Stimulated activated CD8-positive, alpha-beta memory T cell treated with anti-CD3 and anti-CD28 coated beads, Interleukin-2, amount 100 ng/mL, for 48 hours (primary cell): ENCODE data around the gene LKAAEAR1.
"Not testable (repeated sequence)": the region's sequence is repeated elsewhere in the genome, so short reads cannot be mapped to it uniquely, and the experiment has no call there.

Source experiments
- DNase-seq, 2 donors: peaks; one replicate each; pipeline ENCODE4 v3.0.0-alpha.2; 2020; ENCODE audit warnings: low read depth in 2 of 2

LKAAEAR1 gene

GRCh38 chr20:64098471-64099013, 14.3 kb upstream of the LKAAEAR1 start:
- DNase-seq: no peak

DNA sequence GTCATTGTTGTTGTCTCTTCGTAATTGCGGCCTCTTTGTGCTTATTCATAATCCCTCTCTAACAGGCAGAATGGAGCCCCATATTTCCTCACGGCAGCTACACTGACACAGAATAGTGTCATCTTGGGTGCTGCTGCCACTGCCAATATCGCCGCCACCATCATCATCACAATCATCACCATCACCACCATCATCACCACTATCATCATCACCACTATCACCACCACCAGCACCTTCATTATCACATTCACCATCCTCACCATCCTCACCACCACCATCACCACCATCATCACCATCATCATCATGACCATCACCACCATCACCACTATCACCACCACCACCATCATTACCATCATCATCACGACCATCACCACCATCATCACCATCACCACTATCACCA, 12.3 kb upstream of the LKAAEAR1 start:
- DNase-seq: no peak

DNA sequence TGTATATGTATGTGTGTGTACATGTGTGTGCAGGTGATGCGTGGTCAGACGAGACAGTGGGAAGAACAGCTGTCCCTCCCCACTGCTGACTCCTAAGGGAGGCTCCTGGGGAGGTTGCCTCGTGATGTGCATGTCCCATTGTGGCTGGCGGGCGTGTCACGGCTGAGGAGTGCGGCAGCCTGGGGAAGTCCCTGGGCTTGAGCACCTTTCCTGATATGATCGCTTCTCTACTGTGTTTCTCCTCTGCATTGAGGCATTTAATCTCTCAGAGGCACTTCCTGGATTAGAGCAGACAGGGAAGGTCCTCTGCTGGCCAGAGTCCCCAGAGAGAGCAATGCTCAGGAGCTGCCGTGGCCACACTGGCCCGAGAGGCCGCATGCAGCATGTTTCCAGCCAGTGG, 11.7 kb upstream of the LKAAEAR1 start:
- no peak for DNase-seq

DNA sequence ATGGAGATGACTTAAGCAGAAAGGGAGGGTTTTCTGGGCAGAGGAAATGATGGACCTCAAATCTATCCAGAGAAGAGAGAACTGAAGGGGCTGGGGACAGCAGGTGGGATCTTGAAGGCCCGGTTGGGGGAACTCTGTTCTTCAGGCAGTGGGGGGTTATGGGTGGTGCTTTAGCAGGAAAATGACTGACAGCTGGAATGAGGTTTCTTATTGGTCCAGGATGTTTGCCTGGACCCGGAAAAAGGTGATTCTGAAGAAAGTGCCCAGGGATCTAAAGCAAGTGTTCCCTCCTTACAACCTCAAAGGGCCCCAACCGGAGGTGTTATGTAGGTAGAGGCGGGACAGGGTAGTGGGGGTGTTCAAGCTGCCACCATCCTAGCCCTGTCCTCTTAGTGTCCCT, 11.3 kb upstream of the LKAAEAR1 start:
- no peak for DNase-seq

DNA sequence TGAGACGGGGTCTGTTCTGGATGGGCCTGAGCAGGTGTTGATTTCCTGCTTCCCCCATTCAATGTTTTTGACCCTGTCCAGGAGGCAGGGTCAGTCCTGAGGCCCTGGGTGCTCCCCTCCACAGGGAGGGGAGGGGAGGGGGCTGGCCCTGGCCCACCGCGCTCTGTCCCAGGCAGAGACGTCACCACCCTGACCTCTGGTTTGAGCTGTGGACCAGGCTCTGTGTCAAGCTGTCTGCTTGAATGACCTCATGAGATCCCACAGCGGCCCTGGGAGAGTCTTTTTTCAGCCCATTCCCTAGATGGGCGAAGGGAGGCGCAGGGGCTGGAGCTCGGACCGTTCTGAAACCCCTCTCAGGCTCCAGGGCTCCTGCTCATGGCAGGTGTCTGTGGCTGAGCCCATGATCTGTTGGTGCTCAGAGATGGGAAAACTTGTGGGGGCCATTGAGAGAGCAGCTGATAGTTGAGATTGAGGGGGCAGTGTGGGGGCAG, 8.9 kb upstream of the LKAAEAR1 start:
- DNase-seq: no peak

- DNase-seq: no peak
Observed at GRCh38 chr20:64092258-64093012, 8.2 kb upstream of the LKAAEAR1 start.

GRCh38 chr20:64091770-64092169, 7.6 kb upstream of the LKAAEAR1 start:
- no peak for DNase-seq

DNA sequence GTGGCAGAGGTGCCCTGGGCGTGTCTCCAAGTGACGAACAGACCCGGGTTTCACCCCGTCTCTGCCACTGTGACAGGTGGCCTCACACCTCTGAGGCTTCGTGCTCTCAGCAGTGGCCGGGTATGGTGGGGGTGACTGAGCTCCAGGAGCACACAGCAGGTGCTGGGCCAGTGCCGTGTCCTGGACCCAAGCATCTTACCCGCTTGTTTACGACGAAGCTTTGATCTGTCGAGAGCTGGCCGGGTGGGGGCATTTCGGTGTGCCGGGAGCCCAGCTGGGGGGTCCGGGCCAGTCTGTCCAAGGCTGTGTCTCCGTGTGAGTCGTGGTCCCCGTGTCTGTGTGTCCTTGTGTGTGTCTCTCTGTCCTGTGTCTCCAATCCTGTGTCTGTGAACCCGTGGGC, 7.1 kb upstream of the LKAAEAR1 start:
- DNase-seq: no peak

GRCh38 chr20:64090165-64090564, 6.0 kb upstream of the LKAAEAR1 start:
- no peak for DNase-seq

DNA sequence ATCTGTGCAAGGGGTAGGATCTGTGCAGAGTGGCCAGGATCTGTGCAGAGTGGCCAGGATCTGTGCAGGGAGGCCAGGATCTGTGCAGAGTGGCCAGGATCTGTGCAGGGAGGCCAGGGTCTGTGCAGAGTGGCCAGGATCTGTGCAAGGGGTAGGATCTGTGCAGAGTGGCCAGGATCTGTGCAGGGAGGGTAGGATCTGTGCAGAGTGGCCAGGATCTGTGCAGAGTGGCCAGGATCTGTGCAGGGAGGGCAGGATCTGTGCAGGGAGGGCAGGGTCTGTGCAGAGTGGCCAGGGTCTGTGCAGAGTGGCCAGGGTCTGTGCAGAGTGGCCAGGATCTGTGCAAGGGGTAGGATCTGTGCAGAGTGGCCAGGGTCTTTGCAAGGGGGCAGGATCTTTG, 4.4 kb upstream of the LKAAEAR1 start:
- not testable (repeated sequence) for DNase-seq

- not testable (repeated sequence) for DNase-seq
Observed at GRCh38 chr20:64087226-64087825, 3.1 kb upstream of the LKAAEAR1 start.

GRCh38 chr20:64086801-64087200, 2.6 kb upstream of the LKAAEAR1 start:
- DNase-seq: no peak

DNA sequence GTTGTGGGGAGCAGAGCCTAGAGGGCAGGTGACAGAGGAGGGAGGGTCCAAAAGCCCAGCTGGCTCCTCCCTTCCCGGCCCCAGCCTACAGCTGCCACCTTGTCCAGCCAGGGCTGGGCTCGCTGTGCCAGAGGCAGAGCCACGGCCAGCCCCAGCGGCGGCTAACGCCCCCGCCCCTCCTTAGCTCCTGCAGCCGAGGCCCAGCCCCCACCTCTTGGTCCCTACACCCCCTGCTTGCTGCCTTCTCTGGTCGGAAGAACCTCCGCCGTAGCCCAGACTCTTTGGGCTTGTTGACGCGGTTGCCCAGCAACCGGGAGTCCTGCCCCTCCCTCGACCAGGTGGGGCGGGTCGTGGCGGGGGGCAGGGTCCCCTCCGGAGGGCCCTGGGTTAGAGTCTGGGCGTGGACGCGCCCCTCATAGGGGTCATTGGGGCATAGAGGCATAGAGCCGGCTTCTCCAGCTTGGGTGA, 521 bp upstream of the LKAAEAR1 start:
- DNase-seq: no peak

GRCh38 chr20:64083378-64083803, 807 bp downstream of the LKAAEAR1 start:
- DNase-seq: peak; percentile 71 to 75

- no peak for DNase-seq
Observed at GRCh38 chr20:64082820-64083377, 1.3 kb downstream of the LKAAEAR1 start.

DNA sequence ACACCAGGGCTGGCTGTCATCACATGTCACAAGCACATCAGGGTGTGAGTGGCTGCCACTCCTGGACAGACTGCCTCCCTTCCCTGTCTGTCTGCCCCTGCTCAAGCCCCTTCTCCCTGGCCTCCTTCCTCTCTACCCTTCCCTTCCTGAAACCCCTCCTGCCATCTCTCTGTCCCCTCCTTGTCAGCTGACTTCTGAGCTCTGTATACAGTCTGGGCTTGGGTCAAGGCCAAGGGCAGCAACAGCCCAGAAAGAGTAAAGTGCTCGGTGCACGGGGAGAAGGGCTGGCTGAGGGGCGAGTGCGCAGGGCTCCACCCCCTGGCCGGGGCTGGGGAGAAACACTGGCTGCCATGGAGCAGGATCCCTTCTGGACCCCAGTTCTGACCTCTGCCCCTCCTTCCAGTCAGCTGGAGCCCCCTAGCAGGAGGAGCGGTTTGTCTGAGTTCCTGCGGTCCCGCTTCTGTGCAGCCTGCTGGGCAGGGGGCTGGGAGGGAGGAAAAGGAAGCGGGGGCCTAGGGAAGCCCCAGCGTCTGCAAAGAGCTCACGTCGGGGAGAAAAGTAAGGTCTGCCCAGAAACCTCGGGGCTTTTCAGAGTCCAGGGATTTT, 2.0 kb downstream of the LKAAEAR1 start:
- DNase-seq: no peak

DNA sequence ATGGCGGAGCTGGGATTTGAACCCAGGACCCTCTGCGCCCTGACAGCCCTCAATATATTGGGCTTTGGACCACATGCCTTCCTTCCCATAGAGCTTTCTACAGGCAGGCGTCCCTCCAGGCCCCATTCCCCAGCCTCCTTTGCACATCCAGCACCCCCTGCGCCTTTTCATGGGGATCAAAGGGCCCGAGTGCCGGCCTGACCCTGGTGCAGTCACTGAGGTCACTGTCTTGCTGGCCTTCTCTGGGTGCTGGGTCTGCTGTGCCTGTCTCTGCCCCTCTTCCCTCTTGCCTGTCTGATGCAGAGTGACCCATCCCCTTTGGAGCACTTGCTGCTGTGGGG, 2.6 kb downstream of the LKAAEAR1 start:
- DNase-seq: no peak

DNA sequence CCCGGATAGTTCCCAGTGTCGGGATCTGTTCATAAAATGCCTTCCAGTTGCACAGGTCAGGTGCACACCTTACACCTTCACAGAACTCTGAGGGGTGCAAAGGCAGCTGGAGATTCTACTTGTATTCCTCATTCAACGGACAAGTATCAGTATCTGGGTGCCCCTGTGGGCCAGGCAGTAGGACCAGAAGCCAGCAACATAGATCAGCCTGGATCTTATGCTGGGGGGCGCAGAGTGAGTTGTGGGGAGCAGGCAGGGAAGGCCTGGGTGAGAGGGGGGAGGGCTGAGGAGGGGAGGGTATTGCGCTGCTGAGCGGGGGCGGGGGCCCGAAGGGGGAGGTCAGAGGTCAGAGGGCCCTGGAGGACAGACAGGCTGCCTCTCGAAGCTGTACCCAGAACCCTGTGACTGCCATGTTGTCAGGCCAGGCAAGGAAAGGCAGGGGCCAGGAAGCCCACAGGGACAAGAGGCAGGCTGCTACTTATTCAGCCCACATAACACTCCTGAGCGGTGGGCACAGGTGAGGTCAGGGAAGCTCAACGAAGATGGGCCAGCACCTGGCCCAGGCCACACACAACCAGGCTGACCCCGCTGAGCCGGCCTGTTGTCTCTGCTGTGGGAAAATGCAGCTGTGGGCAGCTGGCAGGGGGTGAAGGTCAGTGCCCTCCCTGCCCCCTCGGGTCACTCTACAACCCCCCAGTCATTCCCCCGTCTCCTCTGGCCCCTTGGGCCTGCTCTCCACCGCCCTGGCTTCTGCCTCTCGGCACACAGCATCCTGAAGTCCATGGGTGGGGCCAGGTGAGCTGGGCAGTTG, 3.2 kb downstream of the LKAAEAR1 start:
- no peak for DNase-seq

GRCh38 chr20:64080013-64080812, 4.0 kb downstream of the LKAAEAR1 start, which contains the start of gene OPRL1:
OPRL1 (plus strand) TSS chr20:64080082; CDS start chr20:64092721, 12,639 bp downstream.
- DNase-seq: no peak

DNA sequence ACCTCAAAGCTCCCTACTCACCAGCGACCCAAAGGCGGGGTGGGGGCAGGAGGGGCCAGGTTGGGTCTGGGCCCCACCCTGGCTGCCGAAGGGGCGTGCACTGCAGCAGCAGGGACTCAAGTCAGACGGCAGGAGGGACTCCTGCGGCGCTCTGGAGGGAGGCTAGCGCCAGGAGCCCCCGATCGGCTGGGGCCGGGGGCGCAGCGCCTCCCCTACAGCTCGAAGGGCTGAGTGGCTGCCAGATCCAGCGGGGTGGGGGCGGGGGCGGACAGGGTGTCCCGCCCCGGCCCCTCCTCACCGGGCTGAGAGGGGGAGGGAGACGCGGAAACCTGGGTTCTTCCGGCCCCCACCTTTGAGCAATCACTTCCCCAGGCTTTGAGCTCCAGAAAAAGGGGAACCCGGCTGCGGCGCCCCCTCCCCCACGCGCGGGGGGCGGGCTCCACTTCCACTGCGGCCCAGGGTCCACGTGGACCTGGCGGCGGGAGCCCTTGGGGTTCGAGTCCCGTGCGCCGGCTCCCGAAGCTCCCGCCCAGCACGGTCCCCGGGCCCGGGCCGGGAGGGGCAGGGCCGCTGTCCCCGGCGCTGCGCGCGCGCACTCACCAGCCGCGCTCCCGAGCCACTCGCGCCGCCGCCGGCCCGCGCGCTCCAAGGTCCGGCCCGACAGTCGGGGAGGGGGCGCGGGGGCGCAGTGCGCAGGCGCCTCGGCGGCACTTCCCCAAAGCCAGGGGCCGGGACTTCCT, 4.8 kb downstream of the LKAAEAR1 start, which contains the start of gene RGS19:
Gene RGS19, minus strand, starts transcription at position 246 of the 740 bp plus-strand sequence. CDS start 2,632 bp downstream, outside the sequence.
- peak; percentile 56 to 61 for DNase-seq
